OCI-LY7 (cell line): ENCODE measurements around the gene HDGFL3. TPM values are rescaled to one million over a fixed set of nuclear protein-coding genes. Genes with fewer than 3 reads are reported as not detected.
"Not testable (repeated sequence)": the region's sequence is repeated elsewhere in the genome, so short reads cannot be mapped to it uniquely, and the experiment has no call there.

ENCODE experiments used
- BruUV-seq: library from RNA; stranded (reverse); fragments of 400-500 nt; replicated peaks from 2 replicates; lab custom pipeline; 2021; lab: Mats Ljungman, UMichigan
- CTCF ChIA-PET: fragments of 300-600 bp; sonication (Branson Sonifier 250); formaldehyde crosslinking; loops from one replicate; lab custom pipeline; 2022; ENCODE audit warnings: antibody characterized with exemption; ENCODE audit not compliant: unreplicated experiment; lab: Charles Lee
- POLR2A ChIA-PET: fragments of 300-600 bp; sonication (Branson Sonifier 250); formaldehyde crosslinking; loops from one replicate; lab custom pipeline; 2022; ENCODE audit warnings: antibody characterized with exemption; lab: Charles Lee
- DNase-seq: peaks from one replicate; pipeline ENCODE4 v3.0.0-alpha.2; 2015; ENCODE audit warnings: low spot score
- H2AFZ ChIP-seq: fragments of 200-600 bp; sonication (generic), shearing (Covaris generic); 2 replicates; pipeline ENCODE4 v1.6.1; 2014; ENCODE audit warnings: mild to moderate bottlenecking, antibody characterized with exemption, low read length, moderate library complexity
- H3K27ac ChIP-seq: fragments of 200-600 bp; sonication (generic); 2 replicates; pipeline ENCODE4 v1.5.1; 2014; ENCODE audit warnings: mixed run types, low read depth, mild to moderate bottlenecking, moderate library complexity, low read length, inconsistent platforms; ENCODE audit not compliant: poor library complexity, severe bottlenecking
- H3K36me3 ChIP-seq: fragments of 200-600 bp; sonication (generic); 2 replicates; pipeline ENCODE4 v1.6.1; 2014; ENCODE audit warnings: mild to moderate bottlenecking, antibody characterized with exemption, low read length, moderate library complexity, mixed read lengths; ENCODE audit not compliant: insufficient read depth
- H3K4me1 ChIP-seq: fragments of 200-600 bp; sonication (generic); 2 replicates; pipeline ENCODE4 v1.5.1; 2014; ENCODE audit warnings: mild to moderate bottlenecking, low read length; ENCODE audit not compliant: insufficient read depth, poor library complexity, severe bottlenecking
- H3K4me2 ChIP-seq: fragments of 200-600 bp; sonication (generic); 2 replicates; pipeline ENCODE4 v1.6.1; 2014; ENCODE audit warnings: mild to moderate bottlenecking, low read length
- H3K4me3 ChIP-seq: fragments of 200-600 bp; sonication (generic); 2 replicates; pipeline ENCODE4 v1.5.1; 2014; ENCODE audit warnings: mild to moderate bottlenecking, low read depth, low read length; ENCODE audit not compliant: poor library complexity, severe bottlenecking
- H3K79me2 ChIP-seq: fragments of 200-600 bp; sonication (generic); 2 replicates; pipeline ENCODE4 v1.6.1; 2016; ENCODE audit warnings: low read depth, mild to moderate bottlenecking, low read length, moderate library complexity, mixed read lengths; ENCODE audit not compliant: insufficient read depth
- H3K9me2 ChIP-seq: fragments of 200-600 bp; sonication (generic); 2 replicates; pipeline ENCODE4 v1.6.1; 2016; ENCODE audit warnings: mild to moderate bottlenecking, low read length, mixed read lengths; ENCODE audit not compliant: insufficient read depth
- H3K9me3 ChIP-seq: fragments of 200-600 bp; sonication (generic); 2 replicates; pipeline ENCODE4 v1.6.1; 2014; ENCODE audit warnings: mild to moderate bottlenecking, mixed run types, low read length, mixed read lengths
- H4K20me1 ChIP-seq: fragments of 200-600 bp; sonication (generic); 2 replicates; pipeline ENCODE4 v1.6.1; 2014; ENCODE audit warnings: mild to moderate bottlenecking, antibody characterized with exemption, low read length, moderate library complexity, mixed read lengths; ENCODE audit not compliant: insufficient read depth
- EZH2phosphoT487 ChIP-seq: fragments of 200-600 bp; sonication (generic); IDR thresholded peaks from 2 replicates; pipeline ENCODE4 v1.6.1; 2018; ENCODE audit warnings: low read depth, borderline replicate concordance, mild to moderate bottlenecking, mixed run types, antibody characterized with exemption, low read length, moderate library complexity, mixed read lengths
- intact Hi-C: fragments of 100-400 bp; cut with micrococcal nuclease; formaldehyde crosslinking; loops from one replicate; pipeline ENCODE4 v1.10.0; 2022; ENCODE audit not compliant: unreplicated experiment
- total RNA-seq, 2 experiments: library from RNA; depleted of rRNA in 1 of 2; stranded (reverse); fragments of >200 nt in 1 of 2; shearing (Covaris generic) in 1 of 2; gene quantifications; 2 replicates each; pipeline ENCODE4 v1.2.3, GENCODE V29; 2014 to 2022
- TF ChIP-seq, protein P1 (sequence below): fragments of 200-600 bp; sonication (generic); conservative IDR thresholded peaks from 2 replicates; pipeline ENCODE4 v1.5.1; 2014; ENCODE audit warnings: mild to moderate bottlenecking, antibody characterized with exemption, low read length, moderate library complexity, mixed read lengths

The HDGFL3 gene
- total RNA-seq, 2 experiments from 2014 or later: 29.3 to 74.4 TPM

- intact Hi-C loops: no loop called here
- no peaks in the 10 kb centered on the region for H3K4me1 ChIP-seq
- DNase-seq: no peak
Measured at GRCh38 chr15:83243634-83244033, 36.0 kb upstream of the HDGFL3 start.

GRCh38 chr15:83230242-83230641 lies 22.6 kb upstream of the HDGFL3 start:
- no peaks in the 10 kb centered on the region for H3K9me2 ChIP-seq
- POLR2A ChIA-PET: no interaction called here

More at GRCh38 chr15:83243634-83244033, 36.0 kb upstream of the HDGFL3 start:
- ChIA-PET POLR2A (interaction anchor here (0.7 kb wide), 1 partner anchor 319 kb away, joined by 3 read pairs; no protein-coding TSS in a partner anchor), CTCF (no interaction called here)
- H3K79me2 ChIP-seq: no peaks in the 10 kb centered on the region
- H4K20me1 ChIP-seq: no peaks in the 10 kb centered on the region
- BruUV-seq: no TSS peak
- peaks cover 6% of the 10 kb centered on the region; the same call in 1 of the 2 replicates for H3K9me3 ChIP-seq
- TF ChIP-seq, protein P1, sequence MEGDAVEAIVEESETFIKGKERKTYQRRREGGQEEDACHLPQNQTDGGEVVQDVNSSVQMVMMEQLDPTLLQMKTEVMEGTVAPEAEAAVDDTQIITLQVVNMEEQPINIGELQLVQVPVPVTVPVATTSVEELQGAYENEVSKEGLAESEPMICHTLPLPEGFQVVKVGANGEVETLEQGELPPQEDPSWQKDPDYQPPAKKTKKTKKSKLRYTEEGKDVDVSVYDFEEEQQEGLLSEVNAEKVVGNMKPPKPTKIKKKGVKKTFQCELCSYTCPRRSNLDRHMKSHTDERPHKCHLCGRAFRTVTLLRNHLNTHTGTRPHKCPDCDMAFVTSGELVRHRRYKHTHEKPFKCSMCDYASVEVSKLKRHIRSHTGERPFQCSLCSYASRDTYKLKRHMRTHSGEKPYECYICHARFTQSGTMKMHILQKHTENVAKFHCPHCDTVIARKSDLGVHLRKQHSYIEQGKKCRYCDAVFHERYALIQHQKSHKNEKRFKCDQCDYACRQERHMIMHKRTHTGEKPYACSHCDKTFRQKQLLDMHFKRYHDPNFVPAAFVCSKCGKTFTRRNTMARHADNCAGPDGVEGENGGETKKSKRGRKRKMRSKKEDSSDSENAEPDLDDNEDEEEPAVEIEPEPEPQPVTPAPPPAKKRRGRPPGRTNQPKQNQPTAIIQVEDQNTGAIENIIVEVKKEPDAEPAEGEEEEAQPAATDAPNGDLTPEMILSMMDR: no peak
- no peak for TF ChIP-seq EZH2phosphoT487
- H3K4me3 ChIP-seq: no peak overlapping the region
- H3K36me3 ChIP-seq: no peaks in the 10 kb centered on the region
- H2AFZ ChIP-seq: no peak overlapping the region
- H3K9me2 ChIP-seq: no peaks in the 10 kb centered on the region
- H3K27ac ChIP-seq: no peak overlapping the region
- no peak overlapping the region for H3K4me2 ChIP-seq

GRCh38 chr15:83225449-83225848 lies 17.8 kb upstream of the HDGFL3 start:
- Histone ChIP-seq H3K4me2 (no peak overlapping the region), H3K4me3 (no peak overlapping the region), H2AFZ (no peak overlapping the region), H3K36me3 (no peaks in the 10 kb centered on the region), H3K27ac (no peak overlapping the region), H3K9me2 (no peaks in the 10 kb centered on the region), H4K20me1 (no peaks in the 10 kb centered on the region), H3K79me2 (no peaks in the 10 kb centered on the region), H3K9me3 (no peaks in the 10 kb centered on the region), H3K4me1 (no peaks in the 10 kb centered on the region)
- CTCF ChIA-PET: no interaction called here
- BruUV-seq: no TSS peak
- no peak for DNase-seq
- TF ChIP-seq, protein P1: no peak
- no peak for TF ChIP-seq EZH2phosphoT487
- intact Hi-C loops: no loop called here
- POLR2A ChIA-PET: interaction anchor here (0.6 to 1.0 kb wide), 2 partner anchors 12 to 50 kb away, joined by 3 to 4 read pairs; no protein-coding TSS in a partner anchor

More at GRCh38 chr15:83230242-83230641, 22.6 kb upstream of the HDGFL3 start:
- no peaks in the 10 kb centered on the region for H4K20me1 ChIP-seq
- H3K4me3 ChIP-seq: no peak overlapping the region
- no peaks in the 10 kb centered on the region for H3K4me1 ChIP-seq
- intact Hi-C loops: no loop called here
- H3K4me2 ChIP-seq: no peak overlapping the region
- BruUV-seq: no TSS peak
- no peak overlapping the region for H2AFZ ChIP-seq
- no peak for DNase-seq
- CTCF ChIA-PET: no interaction called here
- no peaks in the 10 kb centered on the region for H3K9me3 ChIP-seq
- no peaks in the 10 kb centered on the region for H3K36me3 ChIP-seq
- TF ChIP-seq, protein P1: no peak
- TF ChIP-seq EZH2phosphoT487: no peak
- no peaks in the 10 kb centered on the region for H3K79me2 ChIP-seq
- H3K27ac ChIP-seq: no peak overlapping the region

- H3K79me2 ChIP-seq, CTCF ChIA-PET, H3K27ac ChIP-seq, H3K4me3 ChIP-seq, H2AFZ ChIP-seq, H3K4me1 ChIP-seq, intact Hi-C loops, H3K4me2 ChIP-seq, POLR2A ChIA-PET, H3K9me2 ChIP-seq, H3K9me3 ChIP-seq, H4K20me1 ChIP-seq, BruUV-seq, DNase-seq, H3K36me3 ChIP-seq: not testable (repeated sequence)
Measured at GRCh38 chr15:83221781-83222180, 14.2 kb upstream of the HDGFL3 start.
